Measurements from ENCODE around the gene GABARAP.

Gene GABARAP

GRCh38 chr17:7251661-7252175 lies 9.5 kb upstream of the GABARAP start, which contains the start of gene CTDNEP1:
CTDNEP1 (minus strand) TSS chr17:7251734; CDS start chr17:7251296, 438 bp downstream.
- peak within 1 kb of the TSS; percentile 97 for H2BK5ac ChIP-seq (ENCODE audit: low read depth, low read length, poor library complexity, severe bottlenecking)
- peak within 1 kb of the TSS in 1 of 2 experiments; percentile 65 for H2BK12ac ChIP-seq (ENCODE audit: low read length in 2 of 2)
- H3K79me1 ChIP-seq (replicated peaks; ENCODE audit: low read length, poor library complexity, severe bottlenecking) = peaks cover 14% of the 10 kb centered on the region
- H3K4me2 ChIP-seq (ENCODE audit: low read length, poor library complexity, severe bottlenecking) = peak within 1 kb of the TSS; percentile 93
- no peaks in the 10 kb centered on the region for H3K27me3 ChIP-seq (ENCODE audit: control insufficient read depth in 1 of 2, insufficient read depth in 1 of 2, low read length in 2 of 2)
- H3K14ac ChIP-seq (ENCODE audit: low read length in 2 of 2) = peak within 1 kb of the TSS; percentile 43 to 93
- H3K4ac ChIP-seq (ENCODE audit: low read depth in 1 of 2, low read length in 2 of 2) = peak within 1 kb of the TSS; percentile 73 to 97
- peak within 1 kb of the TSS; percentile 95 to 98 for H3K18ac ChIP-seq (ENCODE audit: low read depth in 1 of 2, low read length in 2 of 2)
- peak within 1 kb of the TSS; percentile 97 for H3K9ac ChIP-seq (ENCODE audit: low read length)
- peak within 1 kb of the TSS in 1 of 2 experiments; percentile 72 for H3K23ac ChIP-seq (ENCODE audit: low read length in 2 of 2)
- peak within 1 kb of the TSS; percentile 92 for H2BK15ac ChIP-seq (ENCODE audit: low read depth, poor library complexity, severe bottlenecking)
- no peaks in the 10 kb centered on the region for H3K9me3 ChIP-seq (ENCODE audit: control insufficient read depth, low read length)
- H2AK5ac ChIP-seq (ENCODE audit: low read length, severe bottlenecking) = no peak within 1 kb of the TSS
- peaks cover 24 to 32% of the 10 kb centered on the region in 2 experiments for H3K36me3 ChIP-seq (ENCODE audit: control insufficient read depth in 1 of 2, insufficient read depth in 2 of 2, low read depth in 1 of 2, low read length in 2 of 2)
- peak; percentile 100 for DNase-seq
- peak within 1 kb of the TSS; percentile 99 for H3K27ac ChIP-seq (ENCODE audit: low read length, poor library complexity, severe bottlenecking)
- peak within 1 kb of the TSS; percentile 96 for H2BK120ac ChIP-seq (ENCODE audit: low read depth, low read length)
- peak within 1 kb of the TSS; percentile 96 for H4K8ac ChIP-seq (ENCODE audit: low read length)
- peaks cover 15% of the 10 kb centered on the region for H3K4me1 ChIP-seq (ENCODE audit: control insufficient read depth, insufficient read depth, low read depth, low read length)
- WGBS = 2% methylated on average over 17 of the region's 41 CpGs
- H3K4me3 ChIP-seq (ENCODE audit: insufficient read depth in 1 of 2, low read depth in 1 of 2, low read length in 2 of 2) = peak within 1 kb of the TSS; percentile 90
- H4K91ac ChIP-seq (ENCODE audit: low read length) = peak within 1 kb of the TSS; percentile 97
- peak within 1 kb of the TSS; percentile 91 for H2AFZ ChIP-seq (ENCODE audit: low read depth, low read length)

GRCh38 chr17:7250695-7251627 lies 8.7 kb upstream of the GABARAP start:
- Histone ChIP-seq H4K91ac (ENCODE audit: low read length) (peak overlapping the region; percentile 97), H3K27me3 (ENCODE audit: control insufficient read depth in 1 of 2, insufficient read depth in 1 of 2, low read length in 2 of 2) (no peaks in the 10 kb centered on the region)
- WGBS = under 1% methylated on average over 55 of the region's 55 CpGs

GRCh38 chr17:7249830-7250229 lies 7.6 kb upstream of the GABARAP start:
- H3K23ac ChIP-seq (ENCODE audit: low read length in 2 of 2) = no peak overlapping the region
- H2BK12ac ChIP-seq (ENCODE audit: low read length in 2 of 2) = no peak overlapping the region
- H3K4me1 ChIP-seq (ENCODE audit: control insufficient read depth, insufficient read depth, low read depth, low read length) = peaks cover 15% of the 10 kb centered on the region
- no peak overlapping the region for H2BK120ac ChIP-seq (ENCODE audit: low read depth, low read length)
- H3K14ac ChIP-seq (ENCODE audit: low read length in 2 of 2) = no peak overlapping the region
- H3K9me3 ChIP-seq (ENCODE audit: control insufficient read depth, low read length) = no peaks in the 10 kb centered on the region
- no peak for DNase-seq
- peak overlapping the region; percentile 97 for H3K9ac ChIP-seq (ENCODE audit: low read length)
- 97% methylated on average over 7 of the region's 7 CpGs for WGBS
- no peak overlapping the region for H4K91ac ChIP-seq (ENCODE audit: low read length)
- H3K18ac ChIP-seq (ENCODE audit: low read depth in 1 of 2, low read length in 2 of 2) = no peak overlapping the region
- H2AK5ac ChIP-seq (ENCODE audit: low read length, severe bottlenecking) = no peak overlapping the region
- peaks cover 13% of the 10 kb centered on the region for H3K79me1 ChIP-seq (replicated peaks; ENCODE audit: low read length, poor library complexity, severe bottlenecking)
- H2BK5ac ChIP-seq (ENCODE audit: low read depth, low read length, poor library complexity, severe bottlenecking) = no peak overlapping the region
- no peak overlapping the region for H3K27ac ChIP-seq (ENCODE audit: low read length, poor library complexity, severe bottlenecking)
- no peak overlapping the region for H2AFZ ChIP-seq (ENCODE audit: low read depth, low read length)
- H3K27me3 ChIP-seq (ENCODE audit: control insufficient read depth in 1 of 2, insufficient read depth in 1 of 2, low read length in 2 of 2) = no peaks in the 10 kb centered on the region
- no peak overlapping the region for H3K4ac ChIP-seq (ENCODE audit: low read depth in 1 of 2, low read length in 2 of 2)
- H2BK15ac ChIP-seq (ENCODE audit: low read depth, poor library complexity, severe bottlenecking) = no peak overlapping the region
- peaks cover 19 to 28% of the 10 kb centered on the region in 2 experiments for H3K36me3 ChIP-seq (ENCODE audit: control insufficient read depth in 1 of 2, insufficient read depth in 2 of 2, low read depth in 1 of 2, low read length in 2 of 2)
- H3K4me2 ChIP-seq (ENCODE audit: low read length, poor library complexity, severe bottlenecking) = peak overlapping the region; percentile 93
- no peak overlapping the region for H4K8ac ChIP-seq (ENCODE audit: low read length)
- peak overlapping the region in 1 of 2 experiments; percentile 85 for H3K4me3 ChIP-seq (ENCODE audit: insufficient read depth in 1 of 2, low read depth in 1 of 2, low read length in 2 of 2)

More at GRCh38 chr17:7250695-7251627, 8.7 kb upstream of the GABARAP start:
- Histone ChIP-seq H3K36me3 (ENCODE audit: control insufficient read depth in 1 of 2, insufficient read depth in 2 of 2, low read depth in 1 of 2, low read length in 2 of 2) (peaks cover 22 to 32% of the 10 kb centered on the region in 2 experiments), H3K4me3 (ENCODE audit: insufficient read depth in 1 of 2, low read depth in 1 of 2, low read length in 2 of 2) (peak overlapping the region; percentile 85 to 90), H3K4me1 (ENCODE audit: control insufficient read depth, insufficient read depth, low read depth, low read length) (peaks cover 15% of the 10 kb centered on the region), H3K27ac (ENCODE audit: low read length, poor library complexity, severe bottlenecking) (peak overlapping the region; percentile 61), H3K9ac (ENCODE audit: low read length) (peak overlapping the region; percentile 97), H2AFZ (ENCODE audit: low read depth, low read length) (no peak overlapping the region), H3K79me1 (replicated peaks; ENCODE audit: low read length, poor library complexity, severe bottlenecking) (peaks cover 13% of the 10 kb centered on the region), H3K9me3 (ENCODE audit: control insufficient read depth, low read length) (no peaks in the 10 kb centered on the region), H2AK5ac (ENCODE audit: low read length, severe bottlenecking) (no peak overlapping the region), H4K8ac (ENCODE audit: low read length) (peak overlapping the region; percentile 96), H3K18ac (ENCODE audit: low read depth in 1 of 2, low read length in 2 of 2) (peak overlapping the region; percentile 89 to 96), H2BK5ac (ENCODE audit: low read depth, low read length, poor library complexity, severe bottlenecking) (peak overlapping the region; percentile 97), H3K4me2 (ENCODE audit: low read length, poor library complexity, severe bottlenecking) (peak overlapping the region; percentile 93), H2BK12ac (ENCODE audit: low read length in 2 of 2) (peak overlapping the region in 1 of 2 experiments; percentile 10), H2BK120ac (ENCODE audit: low read depth, low read length) (peak overlapping the region; percentile 96), H3K14ac (ENCODE audit: low read length in 2 of 2) (peak overlapping the region; percentile 43 to 68), H3K4ac (ENCODE audit: low read depth in 1 of 2, low read length in 2 of 2) (peak overlapping the region; percentile 73 to 97), H3K23ac (ENCODE audit: low read length in 2 of 2) (no peak overlapping the region), H2BK15ac (ENCODE audit: low read depth, poor library complexity, severe bottlenecking) (no peak overlapping the region)
- DNase-seq = peak; percentile 40

GRCh38 chr17:7249214-7249613 lies 7.0 kb upstream of the GABARAP start:
- WGBS = 92% methylated on average over 6 of the region's 6 CpGs
- no peak overlapping the region for H4K91ac ChIP-seq (ENCODE audit: low read length)
- no peak for DNase-seq
- H3K18ac ChIP-seq (ENCODE audit: low read depth in 1 of 2, low read length in 2 of 2) = no peak overlapping the region
- no peak overlapping the region for H2BK5ac ChIP-seq (ENCODE audit: low read depth, low read length, poor library complexity, severe bottlenecking)
- no peak overlapping the region for H3K27ac ChIP-seq (ENCODE audit: low read length, poor library complexity, severe bottlenecking)
- H4K8ac ChIP-seq (ENCODE audit: low read length) = no peak overlapping the region
- peaks cover 19 to 28% of the 10 kb centered on the region in 2 experiments for H3K36me3 ChIP-seq (ENCODE audit: control insufficient read depth in 1 of 2, insufficient read depth in 2 of 2, low read depth in 1 of 2, low read length in 2 of 2)
- H2BK120ac ChIP-seq (ENCODE audit: low read depth, low read length) = no peak overlapping the region
- no peak overlapping the region for H2BK15ac ChIP-seq (ENCODE audit: low read depth, poor library complexity, severe bottlenecking)
- H3K27me3 ChIP-seq (ENCODE audit: control insufficient read depth in 1 of 2, insufficient read depth in 1 of 2, low read length in 2 of 2) = no peaks in the 10 kb centered on the region
- H3K23ac ChIP-seq (ENCODE audit: low read length in 2 of 2) = no peak overlapping the region
- peak overlapping the region in 1 of 2 experiments; percentile 14 for H3K4me3 ChIP-seq (ENCODE audit: insufficient read depth in 1 of 2, low read depth in 1 of 2, low read length in 2 of 2)
- no peaks in the 10 kb centered on the region for H3K9me3 ChIP-seq (ENCODE audit: control insufficient read depth, low read length)
- H3K4ac ChIP-seq (ENCODE audit: low read depth in 1 of 2, low read length in 2 of 2) = no peak overlapping the region
- no peak overlapping the region for H3K14ac ChIP-seq (ENCODE audit: low read length in 2 of 2)
- peaks cover 11% of the 10 kb centered on the region for H3K79me1 ChIP-seq (replicated peaks; ENCODE audit: low read length, poor library complexity, severe bottlenecking)
- H3K9ac ChIP-seq (ENCODE audit: low read length) = peak overlapping the region; percentile 43
- no peak overlapping the region for H2AFZ ChIP-seq (ENCODE audit: low read depth, low read length)
- H2AK5ac ChIP-seq (ENCODE audit: low read length, severe bottlenecking) = no peak overlapping the region
- H3K4me2 ChIP-seq (ENCODE audit: low read length, poor library complexity, severe bottlenecking) = no peak overlapping the region
- no peak overlapping the region for H2BK12ac ChIP-seq (ENCODE audit: low read length in 2 of 2)
- peaks cover 15% of the 10 kb centered on the region for H3K4me1 ChIP-seq (ENCODE audit: control insufficient read depth, insufficient read depth, low read depth, low read length)
